Smooth muscle cell (in vitro differentiated cells): Measurements from ENCODE around the gene PI4K2B. TPM values are rescaled to one million over a fixed set of nuclear protein-coding genes. Genes with fewer than 3 reads are reported as not detected.
"Not testable (repeated sequence)": the region's sequence is repeated elsewhere in the genome, so short reads cannot be mapped to it uniquely, and the experiment has no call there.

Experiments used
- DNase-seq: peaks from one replicate; lab custom pipeline; 2025; ENCODE audit not compliant: unreplicated experiment; lab: John Stamatoyannopoulos, UW
- H2AFZ ChIP-seq: fragments of 200-600 bp; sonication (generic); 2 replicates; pipeline ENCODE4 v1.6.0; 2016; ENCODE audit warnings: antibody characterized with exemption, low read depth, mild to moderate bottlenecking
- H3F3A ChIP-seq: fragments of 200-600 bp; sonication (generic); 2 replicates; pipeline ENCODE4 v1.6.0; 2017; ENCODE audit warnings: antibody characterized with exemption, low read depth
- H3K27ac ChIP-seq: fragments of 200-600 bp; sonication (generic); 2 replicates; pipeline ENCODE4 v1.5.1; 2016; ENCODE audit warnings: low read depth, mild to moderate bottlenecking
- H3K27me3 ChIP-seq: fragments of 200-600 bp; sonication (generic); 2 replicates; pipeline ENCODE4 v1.6.1; 2016; ENCODE audit warnings: low read depth, mild to moderate bottlenecking
- H3K36me3 ChIP-seq: fragments of 200-600 bp; sonication (generic); 2 replicates; pipeline ENCODE4 v1.5.1; 2016; ENCODE audit warnings: low read depth
- H3K4me1 ChIP-seq: fragments of 200-600 bp; sonication (generic); 2 replicates; pipeline ENCODE4 v1.5.1; 2016; ENCODE audit warnings: low read depth
- H3K4me2 ChIP-seq: fragments of 200-600 bp; sonication (generic); 2 replicates; pipeline ENCODE4 v1.6.0; 2016; ENCODE audit warnings: mild to moderate bottlenecking
- H3K4me3 ChIP-seq: fragments of 200-600 bp; sonication (generic); 2 replicates; pipeline ENCODE4 v1.5.1; 2016; ENCODE audit warnings: mild to moderate bottlenecking
- H3K79me2 ChIP-seq: fragments of 200-600 bp; sonication (generic); 2 replicates; pipeline ENCODE4 v1.6.0; 2016; ENCODE audit warnings: low read depth, mild to moderate bottlenecking
- H3K9ac ChIP-seq: fragments of 200-600 bp; sonication (generic); 2 replicates; pipeline ENCODE4 v1.6.0; 2016; ENCODE audit warnings: low read depth
- H3K9me3 ChIP-seq: fragments of 200-600 bp; sonication (generic); replicated peaks from 2 replicates; pipeline ENCODE4 v1.5.1; 2016; ENCODE audit warnings: low read depth
- H4K20me1 ChIP-seq: fragments of 200-600 bp; sonication (generic); 2 replicates; pipeline ENCODE4 v1.6.0; 2016; ENCODE audit warnings: low read depth
- CTCF ChIP-seq: fragments of 200-600 bp; sonication (generic); IDR thresholded peaks from 2 replicates; pipeline ENCODE4 v1.5.1; 2017; ENCODE audit warnings: borderline replicate concordance, mild to moderate bottlenecking, antibody characterized with exemption; ENCODE audit not compliant: insufficient read depth, poor library complexity, severe bottlenecking
- WGBS: methylation state at CpG from one replicate; pipeline ENCODE4 v1.1.7; 2016; ENCODE audit warnings: low lambda C conversion rate; 5-methylcytosine and 5-hydroxymethylcytosine counted together
- polyA plus RNA-seq: library from polyadenylated mRNA; unstranded; fragments of >200 nt; fragmentation: Nextera tagmentation; extraction: Ambion mirVana; gene quantifications from 2 replicates; pipeline ENCODE4 v1.2.1, GENCODE V29; 2016
- total RNA-seq: library from RNA; depleted of rRNA; stranded (reverse); fragments of >200 nt; gene quantifications from 2 replicates; pipeline ENCODE4 v1.2.3, GENCODE V29; 2014

PI4K2B gene
- total and polyA plus RNA-seq, 2 experiments from 2014 or later: 10.8 to 21.6 TPM

GRCh38 chr4:25253071-25253445, 19.2 kb downstream of the PI4K2B start:
- H2AFZ ChIP-seq: no peak overlapping the region
- no peak for DNase-seq
- TF ChIP-seq CTCF: no peak
- 87% methylated on average over 2 of the region's 2 CpGs for WGBS
- H3K4me3 ChIP-seq: no peak overlapping the region
- H3K79me2 ChIP-seq: peaks cover 29% of the 10 kb centered on the region
- no peaks in the 10 kb centered on the region for H3K27me3 ChIP-seq
- H3K9ac ChIP-seq: no peak overlapping the region
- no peak overlapping the region for H3K4me2 ChIP-seq
- no peaks in the 10 kb centered on the region for H3K9me3 ChIP-seq
- no peaks in the 10 kb centered on the region for H3K36me3 ChIP-seq
- no peaks in the 10 kb centered on the region for H3K4me1 ChIP-seq
- H3F3A ChIP-seq: no peaks in the 10 kb centered on the region
- H4K20me1 ChIP-seq: peaks cover 31% of the 10 kb centered on the region
- H3K27ac ChIP-seq: no peak overlapping the region

- WGBS: 99% methylated on average over 12 of the region's 12 CpGs
- H3K79me2 ChIP-seq: peaks cover 25% of the 10 kb centered on the region
- not testable (repeated sequence) for H3K4me1 ChIP-seq, H2AFZ ChIP-seq, H3F3A ChIP-seq, DNase-seq, H3K4me3 ChIP-seq, H3K36me3 ChIP-seq, H3K9me3 ChIP-seq, H3K27me3 ChIP-seq, H3K4me2 ChIP-seq, H3K9ac ChIP-seq, H3K27ac ChIP-seq
- H4K20me1 ChIP-seq: peaks cover 31% of the 10 kb centered on the region
Measured at GRCh38 chr4:25253786-25254185, 20.0 kb downstream of the PI4K2B start.

- Histone ChIP-seq H3F3A (no peaks in the 10 kb centered on the region), H3K4me3 (no peak overlapping the region), H4K20me1 (no peaks in the 10 kb centered on the region), H2AFZ (no peak overlapping the region), H3K79me2 (peaks cover under 1% of the 10 kb centered on the region), H3K9me3 (no peaks in the 10 kb centered on the region), H3K4me1 (no peaks in the 10 kb centered on the region), H3K27ac (no peak overlapping the region), H3K36me3 (no peaks in the 10 kb centered on the region), H3K27me3 (no peaks in the 10 kb centered on the region), H3K4me2 (no peak overlapping the region), H3K9ac (no peak overlapping the region)
- no peak for TF ChIP-seq CTCF
- 95% methylated on average over 2 of the region's 2 CpGs for WGBS
- DNase-seq: no peak
Measured at GRCh38 chr4:25258980-25259578, 25.2 kb downstream of the PI4K2B start.

- H2AFZ ChIP-seq: no peak overlapping the region
- 99% methylated on average over 3 of the region's 3 CpGs for WGBS
- H3K9me3 ChIP-seq: no peaks in the 10 kb centered on the region
Measured at GRCh38 chr4:25271866-25272265, 38.0 kb downstream of the PI4K2B start.

More at GRCh38 chr4:25271866-25272265, 38.0 kb downstream of the PI4K2B start:
- H3K36me3 ChIP-seq: peaks cover 4% of the 10 kb centered on the region
- H3K27me3 ChIP-seq: no peaks in the 10 kb centered on the region
- DNase-seq: no peak
- H3K79me2 ChIP-seq: no peaks in the 10 kb centered on the region
- H3K4me3 ChIP-seq: no peak overlapping the region
- no peak overlapping the region for H3K9ac ChIP-seq
- H4K20me1 ChIP-seq: no peaks in the 10 kb centered on the region
- H3K27ac ChIP-seq: no peak overlapping the region
- no peak overlapping the region for H3K4me2 ChIP-seq
- H3F3A ChIP-seq: no peaks in the 10 kb centered on the region
- TF ChIP-seq CTCF: no peak
- no peaks in the 10 kb centered on the region for H3K4me1 ChIP-seq
